GM21390 (cell line): ENCODE measurements around the gene TRNP1.
"Not testable (repeated sequence)": the region's sequence is repeated elsewhere in the genome, so short reads cannot be mapped to it uniquely, and the experiment has no call there.

ENCODE experiments used
- ATAC-seq: cut with Tn5 transposase; IDR thresholded peaks from one replicate; pipeline ENCODE4 v1.9.1; 2021; ENCODE audit not compliant: unreplicated experiment

TRNP1 gene, protein sequence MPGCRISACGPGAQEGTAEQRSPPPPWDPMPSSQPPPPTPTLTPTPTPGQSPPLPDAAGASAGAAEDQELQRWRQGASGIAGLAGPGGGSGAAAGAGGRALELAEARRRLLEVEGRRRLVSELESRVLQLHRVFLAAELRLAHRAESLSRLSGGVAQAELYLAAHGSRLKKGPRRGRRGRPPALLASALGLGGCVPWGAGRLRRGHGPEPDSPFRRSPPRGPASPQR

GRCh38 chr1:26993237-26994019 lies at the start of gene TRNP1:
Gene TRNP1, plus strand, starts transcription at chr1:26993692. Its CDS starts 95 bp downstream, at chr1:26993787.
- ATAC-seq: no peak

GRCh38 chr1:26945138-26945537 lies 48.4 kb upstream of the TRNP1 start:
- no peak for ATAC-seq

- no peak for ATAC-seq
Observed at GRCh38 chr1:26945728-26946127, 47.8 kb upstream of the TRNP1 start.

GRCh38 chr1:26946270-26946669 lies 47.2 kb upstream of the TRNP1 start:
- ATAC-seq: no peak

DNA sequence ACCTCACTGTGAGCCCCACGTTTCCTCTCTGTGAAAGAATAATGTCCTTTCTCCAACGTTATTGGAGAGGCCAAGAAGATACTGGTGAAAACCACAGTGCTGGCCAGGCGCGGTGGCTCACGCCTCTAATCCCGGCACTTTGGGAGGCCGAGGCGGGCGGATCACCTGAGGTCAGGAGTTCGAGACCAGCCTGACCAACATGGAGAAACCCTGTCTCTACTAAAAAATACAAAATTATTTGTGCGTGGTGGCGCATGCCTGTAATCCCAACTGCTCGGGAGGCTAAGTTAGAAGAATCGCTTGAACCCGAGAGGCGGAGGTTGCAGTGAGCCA lies 44.8 kb upstream of the TRNP1 start:
- ATAC-seq: not testable (repeated sequence)

DNA sequence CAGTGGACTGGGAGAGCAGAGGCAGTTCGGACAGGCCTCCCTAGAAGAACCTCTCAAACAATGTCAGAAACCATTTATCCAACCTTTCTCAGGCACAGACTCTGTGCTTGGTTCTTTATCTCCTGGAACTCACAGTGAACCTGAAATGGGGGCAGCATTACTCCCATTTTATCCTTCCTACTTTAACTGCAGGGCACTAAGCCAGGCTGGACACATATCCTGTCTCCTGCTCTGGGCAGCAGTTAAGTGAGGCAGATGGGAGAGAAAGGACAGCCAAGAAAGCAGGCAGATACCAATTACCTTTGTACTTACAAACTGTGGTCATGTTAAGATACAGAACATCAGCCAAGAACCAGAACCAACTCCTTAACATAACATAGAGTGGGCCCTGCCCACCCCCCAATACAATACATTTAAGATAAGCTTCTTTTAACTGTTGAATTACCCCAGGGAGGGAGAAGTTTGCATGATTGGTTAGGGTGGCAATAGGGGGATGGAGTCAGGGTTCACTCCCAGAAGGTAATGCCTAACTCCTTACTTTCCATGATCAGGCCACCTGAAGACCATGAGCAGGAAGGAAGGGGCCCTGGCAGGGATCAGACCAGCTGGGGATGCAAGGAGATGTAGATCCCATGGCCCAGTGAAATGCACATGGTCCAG lies 44.1 kb upstream of the TRNP1 start:
- no peak for ATAC-seq

DNA sequence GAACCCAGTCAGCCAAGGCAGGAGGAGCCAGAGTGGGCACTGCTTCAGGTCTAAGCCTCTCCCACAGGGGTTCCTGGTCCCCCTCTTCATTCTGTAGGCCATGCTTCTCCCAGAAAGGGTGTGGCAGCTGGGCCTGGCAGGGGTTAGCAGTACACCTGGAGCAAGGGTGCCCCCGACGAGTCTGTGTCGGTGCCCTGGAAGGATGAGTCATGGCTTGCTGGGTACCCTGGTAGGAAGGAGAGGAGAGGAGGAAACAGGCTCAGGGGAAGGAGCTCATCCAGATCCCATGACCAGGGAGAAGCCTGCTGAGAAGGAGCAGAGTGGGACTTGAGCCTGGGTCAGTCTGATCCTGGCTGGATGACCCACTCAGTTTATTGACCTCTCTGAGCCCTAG lies 43.6 kb upstream of the TRNP1 start:
- ATAC-seq: no peak

- no peak for ATAC-seq
Observed at GRCh38 chr1:26950602-26951001, 42.9 kb upstream of the TRNP1 start.

DNA sequence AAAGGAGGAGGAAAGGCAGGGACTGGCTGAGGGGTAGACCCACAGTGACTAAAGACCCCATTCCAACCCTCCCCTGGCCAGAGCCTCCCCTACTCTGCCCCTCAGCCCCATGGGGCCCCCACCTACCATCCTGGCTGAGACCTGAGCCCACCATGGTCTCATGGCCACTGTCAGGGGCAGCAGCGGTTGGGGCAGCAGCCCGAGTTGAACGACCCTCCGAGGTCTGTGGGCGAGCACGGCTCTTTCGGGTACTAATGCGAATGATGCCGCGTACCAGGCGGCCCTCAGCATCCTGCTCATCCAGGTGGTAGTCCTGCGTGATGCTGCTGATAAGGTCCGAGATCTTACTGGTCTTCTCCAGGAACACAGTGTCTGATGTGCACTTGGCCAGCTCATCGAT lies 42.3 kb upstream of the TRNP1 start:
- ATAC-seq: no peak

GRCh38 chr1:26951821-26952497 lies 41.5 kb upstream of the TRNP1 start:
- no peak for ATAC-seq

- ATAC-seq: no peak
Observed at GRCh38 chr1:26953374-26953773, 40.1 kb upstream of the TRNP1 start.

- ATAC-seq: no peak
Observed at GRCh38 chr1:26956321-26956720, 37.2 kb upstream of the TRNP1 start.

DNA sequence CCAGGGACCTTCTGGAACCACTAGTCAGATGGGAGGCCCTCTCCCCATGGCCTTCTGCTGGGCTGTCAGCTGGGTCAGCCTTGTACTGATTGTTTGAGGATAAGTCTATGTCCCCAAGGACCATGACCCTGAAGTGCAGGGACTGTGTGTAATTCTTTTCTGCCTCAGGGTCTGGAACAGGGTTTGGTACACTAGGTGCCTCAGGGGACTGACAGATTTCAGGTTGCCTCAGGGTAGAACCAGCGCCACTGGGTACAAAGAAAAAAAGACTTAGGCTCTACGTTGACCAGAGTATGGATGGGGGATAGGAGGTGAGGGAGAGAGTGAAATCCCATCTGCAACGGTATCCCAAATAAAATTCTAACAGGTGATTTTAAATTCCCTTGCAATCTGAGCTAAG lies 36.2 kb upstream of the TRNP1 start:
- ATAC-seq: no peak

- ATAC-seq: no peak
Observed at GRCh38 chr1:26959270-26959669, 34.2 kb upstream of the TRNP1 start.

- no peak for ATAC-seq
Observed at GRCh38 chr1:26959722-26960624, 33.5 kb upstream of the TRNP1 start, which contains the start of gene KDF1. Gene KDF1, minus strand, starts transcription at chr1:26960468. Its CDS starts 8,088 bp downstream, at chr1:26952380.

DNA sequence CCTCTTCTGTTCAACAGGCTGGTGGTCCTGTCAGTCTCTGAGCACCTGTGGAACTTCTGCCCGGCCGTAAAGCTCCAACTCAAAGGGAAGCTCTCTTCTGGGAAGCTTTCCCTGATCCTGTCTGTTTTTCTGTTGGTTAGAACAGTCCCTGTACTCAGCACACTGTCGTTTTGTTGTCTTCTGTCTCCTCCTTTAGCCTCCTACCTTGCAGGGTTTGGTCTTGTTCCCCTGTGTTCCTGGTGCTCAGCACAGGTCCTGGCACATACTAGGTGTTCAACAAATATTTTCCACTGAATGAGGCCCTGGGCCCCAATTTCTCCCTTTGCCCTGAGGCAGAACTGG lies 32.9 kb upstream of the TRNP1 start:
- ATAC-seq: no peak

GRCh38 chr1:26961826-26962225 lies 31.7 kb upstream of the TRNP1 start:
- ATAC-seq: no peak

DNA sequence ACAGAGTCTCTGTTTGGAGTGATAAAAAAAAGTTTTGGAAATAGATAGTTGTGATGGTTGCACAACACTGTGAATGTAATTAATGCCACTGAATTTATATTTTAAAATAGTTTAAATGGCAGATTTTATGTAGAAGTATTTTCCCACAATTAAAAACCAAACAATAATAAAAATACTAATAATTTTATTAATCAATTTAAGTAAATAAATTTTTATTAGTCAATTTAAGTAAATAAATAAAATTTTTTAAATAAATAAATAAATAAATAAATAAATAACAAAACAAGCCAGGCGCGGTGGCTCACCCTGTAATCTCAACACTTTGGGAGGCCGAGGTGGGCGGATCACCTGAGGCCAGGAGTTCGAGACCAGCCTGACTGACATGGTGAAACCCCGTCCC lies 28.3 kb upstream of the TRNP1 start:
- ATAC-seq: no peak

DNA sequence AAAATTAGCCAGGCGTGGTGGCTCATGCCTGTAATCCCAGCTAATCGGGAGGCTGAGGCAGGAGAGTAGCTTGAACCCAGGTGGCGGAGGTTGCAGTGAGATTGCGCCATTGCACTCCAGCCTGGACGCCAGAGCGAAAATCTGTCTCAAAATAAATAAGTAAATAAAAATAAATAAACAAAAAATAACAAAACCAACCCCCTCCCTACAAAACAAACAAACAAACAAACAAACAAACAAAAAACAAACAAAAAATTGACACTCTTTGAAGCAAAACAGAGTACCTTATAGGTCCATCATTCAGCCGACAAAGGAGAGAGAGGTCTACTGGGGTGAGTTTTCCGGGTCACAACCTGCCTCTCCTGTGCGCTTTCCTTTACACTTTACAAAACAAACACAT lies 27.9 kb upstream of the TRNP1 start:
- ATAC-seq: no peak

DNA sequence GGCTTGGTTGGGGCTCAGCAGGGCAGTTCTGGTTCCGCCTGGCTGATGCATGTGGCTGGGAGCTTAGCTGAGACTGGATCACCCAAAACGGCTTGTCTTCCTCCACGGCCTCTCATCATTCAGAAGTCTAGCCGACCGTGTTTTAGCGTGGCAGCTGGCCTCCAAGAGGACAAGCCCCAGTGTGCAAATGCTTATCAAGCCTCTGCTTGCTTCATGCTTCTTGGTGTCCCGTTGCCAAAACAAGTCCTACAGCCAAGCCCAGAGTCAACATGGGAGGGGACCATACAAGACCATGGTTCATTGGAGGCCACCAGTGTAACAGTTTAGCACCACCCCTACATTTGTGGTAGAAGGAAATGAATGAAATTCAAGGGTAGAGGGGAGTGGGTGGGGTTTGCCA lies 22.7 kb upstream of the TRNP1 start:
- ATAC-seq: no peak

DNA sequence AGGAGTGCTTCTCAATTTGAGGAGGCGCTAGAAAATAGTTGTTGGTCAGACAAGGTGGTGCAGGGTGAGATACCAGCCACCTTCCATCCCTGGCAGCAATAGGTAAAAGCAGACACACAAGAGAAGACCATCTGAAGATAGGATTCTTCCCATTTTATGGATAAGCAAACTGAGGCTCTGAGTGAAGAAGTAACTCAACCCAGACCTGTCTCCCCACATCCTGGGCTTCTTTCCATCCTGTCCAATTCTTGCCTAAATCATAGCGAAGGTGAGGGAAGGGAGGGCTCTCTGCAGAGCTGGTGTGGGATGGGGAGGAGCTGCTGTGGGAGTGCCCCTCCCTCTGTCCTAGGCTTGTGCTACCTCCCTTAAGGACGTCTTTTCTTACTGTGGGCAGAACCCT lies 21.9 kb upstream of the TRNP1 start:
- no peak for ATAC-seq
